GM13977 (cell line): ENCODE results near the gene PRR33.

Experiments
- DNase-seq: peaks from one replicate; pipeline ENCODE4 v3.0.0; 2012; ENCODE audit warnings: low spot score
- CTCF ChIP-seq: IDR thresholded peaks from 2 replicates; pipeline ENCODE4 v1.5.1; 2012; ENCODE audit warnings: mild to moderate bottlenecking, control low read depth; ENCODE audit not compliant: insufficient read depth; ENCODE audit errors: extremely low read depth, missing control alignments
- in situ Hi-C: fragments of 300-500 bp; cut with MboI; formaldehyde crosslinking; loops from one replicate; pipeline ENCODE4 v1.12.0; 2022; ENCODE audit warnings: low sequenced_read_pairs, low pct_unique_long_range_greater_than_20kb, mixed read lengths, inconsistent platforms; ENCODE audit not compliant: unreplicated experiment

The PRR33 gene

GRCh38 chr11:1853376-1854131 lies 38.1 kb downstream of the PRR33 start:
- no peak for DNase-seq
- in situ Hi-C loops, result no loop called here
- no peak for TF ChIP-seq CTCF

GRCh38 chr11:1852877-1853276 lies 38.8 kb downstream of the PRR33 start, which contains the start of gene LSP1:
LSP1 (plus strand) TSS chr11:1853084; CDS start chr11:1853145, 61 bp downstream.
- DNase-seq, result peak; percentile 94
- in situ Hi-C loops, result no loop called here

GRCh38 chr11:1852271-1852876 lies 39.3 kb downstream of the PRR33 start:
- in situ Hi-C loops, result no loop called here
- no peak for TF ChIP-seq CTCF
- no peak for DNase-seq

More at GRCh38 chr11:1852877-1853276, 38.8 kb downstream of the PRR33 start, which contains the start of gene LSP1:
- no peak for TF ChIP-seq CTCF

GRCh38 chr11:1851468-1852180 lies 40.1 kb downstream of the PRR33 start:
- DNase-seq, result no peak
- in situ Hi-C loops, result no loop called here
- TF ChIP-seq CTCF, result no peak

- no peak for TF ChIP-seq CTCF
- in situ Hi-C loops, result no loop called here
- no peak for DNase-seq
Observed at GRCh38 chr11:1848640-1849430, 42.9 kb downstream of the PRR33 start.
